Cardiac muscle cell (in vitro differentiated cells and primary cell): ENCODE measurements around the gene TBC1D3B. TPM values are rescaled to one million over a fixed set of nuclear protein-coding genes. Genes with fewer than 3 reads are reported as not detected.
"Not testable (repeated sequence)": the region's sequence is repeated elsewhere in the genome, so short reads cannot be mapped to it uniquely, and the experiment has no call there.

Experiments
- DNase-seq, 2 donors: peaks; one replicate each; pipeline versions ENCODE4 v3.0.0 to v3.0.0-alpha.2; 2010 to 2017; ENCODE audit warnings: low read depth in 1 of 2, low spot score in 1 of 2
- H3K27ac ChIP-seq: fragments of 200-600 bp; sonication (generic); 2 replicates; pipeline ENCODE4 v1.5.1; 2016
- H3K27me3 ChIP-seq: fragments of 200-600 bp; sonication (generic); 2 replicates; pipeline ENCODE4 v1.6.0; 2016; ENCODE audit warnings: control low read depth
- H3K36me3 ChIP-seq: fragments of 200-600 bp; sonication (generic); 2 replicates; pipeline ENCODE4 v1.5.1; 2016; ENCODE audit warnings: control low read depth
- H3K4me1 ChIP-seq: fragments of 200-600 bp; sonication (generic); 2 replicates; pipeline ENCODE4 v1.8.1; 2017; ENCODE audit warnings: low read depth, mild to moderate bottlenecking, mixed run types
- H3K4me3 ChIP-seq: fragments of 200-600 bp; sonication (generic); 2 replicates; pipeline ENCODE4 v1.5.1; 2016; ENCODE audit warnings: mild to moderate bottlenecking
- H3K9me3 ChIP-seq: fragments of 200-600 bp; sonication (generic); 2 replicates; pipeline ENCODE4 v1.5.1; 2017; ENCODE audit warnings: low read depth, mild to moderate bottlenecking, control low read depth
- CTCF ChIP-seq: IDR thresholded peaks from 2 replicates; pipeline ENCODE4 v1.5.1; 2012; ENCODE audit warnings: low read depth, mild to moderate bottlenecking, low read length
- polyA plus RNA-seq: library from polyadenylated mRNA; unstranded; fragments of >200 nt; fragmentation: Nextera tagmentation; extraction: Ambion mirVana; gene quantifications from 2 replicates; pipeline ENCODE4 v1.2.1, GENCODE V29; 2016
- total RNA-seq: library from RNA; depleted of rRNA; stranded (reverse); fragments of >200 nt; gene quantifications from 2 replicates; pipeline ENCODE4 v1.2.3, GENCODE V29; 2016

The TBC1D3B gene
- total RNA-seq (2.3 and 5.5 TPM in 2 replicates), polyA plus RNA-seq (4.0 and 4.7 TPM in 2 replicates)

GRCh38 chr17:36176536-36176935 is at the start of gene TBC1D3B:
TSS of gene TBC1D3B (minus strand) at chr17:36176636. CDS start at chr17:36175050, 1,586 bp downstream.
- not testable (repeated sequence) for H3K27ac ChIP-seq, H3K4me3 ChIP-seq, H3K27me3 ChIP-seq, H3K9me3 ChIP-seq, H3K36me3 ChIP-seq, H3K4me1 ChIP-seq, DNase-seq

- not testable (repeated sequence) for H3K4me3 ChIP-seq, H3K4me1 ChIP-seq, DNase-seq, H3K27me3 ChIP-seq, H3K36me3 ChIP-seq, H3K9me3 ChIP-seq, H3K27ac ChIP-seq
These were observed 46.5 kb upstream of the TBC1D3B start for GRCh38 chr17:36222967-36223366.

- not testable (repeated sequence) for H3K27ac ChIP-seq, H3K4me3 ChIP-seq, H3K27me3 ChIP-seq, H3K4me1 ChIP-seq, H3K36me3 ChIP-seq, DNase-seq, H3K9me3 ChIP-seq
These were observed 45.2 kb upstream of the TBC1D3B start for GRCh38 chr17:36221581-36222100.

- H3K36me3 ChIP-seq, H3K9me3 ChIP-seq, H3K27me3 ChIP-seq, H3K4me3 ChIP-seq, H3K27ac ChIP-seq, DNase-seq, H3K4me1 ChIP-seq: not testable (repeated sequence)
These were observed 44.5 kb upstream of the TBC1D3B start for GRCh38 chr17:36220737-36221580.

DNA sequence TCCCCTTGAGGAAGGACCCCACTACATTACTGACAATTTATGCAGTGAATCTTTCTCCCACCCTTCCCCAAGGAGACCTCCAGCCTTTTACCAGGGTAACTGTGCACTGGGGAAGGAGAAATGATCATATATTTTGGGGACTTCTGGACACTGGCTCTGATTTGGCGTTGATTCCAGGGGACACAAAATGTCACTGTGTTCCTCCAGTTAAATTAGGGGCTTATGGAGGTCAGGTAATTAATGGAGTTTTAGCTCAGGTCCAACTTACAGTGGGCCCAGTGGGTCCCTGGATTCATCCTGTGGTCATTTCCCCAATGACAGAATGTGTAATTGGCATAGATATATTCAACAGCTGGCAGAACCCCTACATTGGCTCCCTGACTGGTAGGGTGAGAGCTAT is 43.1 kb upstream of the TBC1D3B start:
- H3K27me3 ChIP-seq, DNase-seq, H3K36me3 ChIP-seq, H3K4me3 ChIP-seq, H3K4me1 ChIP-seq, H3K9me3 ChIP-seq, H3K27ac ChIP-seq: not testable (repeated sequence)

DNA sequence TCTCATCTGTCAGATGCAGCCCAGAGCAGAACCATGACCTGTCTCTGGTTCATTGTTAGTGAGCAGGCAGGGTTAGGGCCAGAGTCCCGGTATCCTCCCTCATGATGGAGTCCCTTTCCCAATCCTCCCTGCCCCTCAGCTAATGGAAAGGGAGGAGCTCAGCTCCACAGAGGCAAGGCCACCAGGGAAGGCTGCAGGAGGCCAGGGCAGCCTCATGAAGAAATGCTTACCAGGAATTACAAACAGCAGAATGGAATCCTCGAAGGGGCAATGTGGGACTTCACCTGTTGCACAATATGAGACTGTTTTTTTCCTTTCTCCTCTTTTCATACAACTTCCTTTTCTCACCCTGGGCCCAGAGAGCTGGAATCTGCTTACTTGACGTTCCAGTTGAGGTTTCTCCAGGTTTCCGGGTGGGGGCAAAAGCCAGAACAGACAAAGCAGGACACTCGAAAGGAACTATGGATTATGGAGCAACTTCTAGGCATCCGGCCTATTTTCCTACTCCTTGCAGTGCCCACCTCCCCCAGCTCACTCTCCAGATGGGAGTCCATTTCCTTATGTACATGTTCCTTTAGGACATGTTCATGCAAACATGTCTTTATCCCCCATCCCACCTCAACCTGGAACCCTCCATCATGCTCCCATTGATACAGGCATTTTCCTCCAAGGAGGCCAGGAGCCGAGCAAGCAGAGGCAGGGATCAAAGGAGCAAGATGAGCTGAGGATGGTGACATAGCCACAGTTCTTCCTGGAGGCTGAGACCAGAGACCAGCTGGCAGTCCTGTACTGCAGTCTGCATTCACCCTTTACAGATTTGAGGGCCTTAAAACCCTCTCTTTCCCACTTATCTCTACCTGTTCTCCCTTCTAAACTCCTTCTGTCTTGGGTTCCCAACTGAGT is 39.2 kb upstream of the TBC1D3B start:
- not testable (repeated sequence) for H3K4me1 ChIP-seq, H3K27ac ChIP-seq, H3K9me3 ChIP-seq, DNase-seq, H3K27me3 ChIP-seq, H3K36me3 ChIP-seq, H3K4me3 ChIP-seq

GRCh38 chr17:36214918-36215317 is 38.5 kb upstream of the TBC1D3B start:
- DNase-seq = no peak
- Histone ChIP-seq H3K27me3 (no peaks in the 10 kb centered on the region), H3K4me1 (no peaks in the 10 kb centered on the region), H3K27ac (no peak overlapping the region), H3K36me3 (no peaks in the 10 kb centered on the region), H3K4me3 (no peak overlapping the region), H3K9me3 (no peaks in the 10 kb centered on the region)
- no peak for TF ChIP-seq CTCF

DNA sequence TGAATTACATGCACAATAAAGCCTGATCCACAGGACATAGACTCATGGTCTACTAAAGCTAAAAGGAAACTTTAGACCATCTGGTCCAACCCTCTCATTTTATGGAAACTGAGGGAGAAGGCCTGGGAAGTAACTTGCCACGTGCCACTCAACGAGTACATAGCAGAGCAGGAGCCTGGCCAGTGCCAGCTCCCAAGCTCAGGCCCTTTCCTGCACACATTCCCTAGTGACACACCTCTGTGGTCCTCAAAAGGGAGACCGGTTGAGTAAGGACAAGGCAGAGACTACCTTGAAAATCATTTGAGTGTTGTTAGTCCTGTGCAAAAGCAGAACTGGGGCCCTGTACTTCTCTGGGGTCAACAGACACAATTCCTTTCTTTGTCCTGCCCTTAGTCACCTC is 37.3 kb upstream of the TBC1D3B start:
- Histone ChIP-seq H3K9me3 (no peaks in the 10 kb centered on the region), H3K4me1 (no peaks in the 10 kb centered on the region), H3K36me3 (no peaks in the 10 kb centered on the region), H3K27ac (no peak overlapping the region), H3K27me3 (no peaks in the 10 kb centered on the region), H3K4me3 (no peak overlapping the region)
- TF ChIP-seq CTCF = no peak
- no peak for DNase-seq
